H9 (cell line): ENCODE data around the gene MORC2. TPM values are rescaled to one million over a fixed set of nuclear protein-coding genes. Genes with fewer than 3 reads are reported as not detected.
A peak's percentile ranks its signal among the peaks of the same experiment; 100 is the strongest.

Experiments used
- DNase-seq: peaks from one replicate; pipeline ENCODE4 v3.0.0-alpha.2; 2017
- H2AFZ ChIP-seq: one replicate; pipeline ENCODE4 v1.6.1; 2013; ENCODE audit warnings: mild to moderate bottlenecking, low read length, control low read depth, moderate library complexity
- H2AK5ac ChIP-seq: 2 replicates; pipeline ENCODE4 v1.6.1; 2013; ENCODE audit warnings: low read length, control low read depth, mixed read lengths; ENCODE audit not compliant: insufficient read length
- H2BK120ac ChIP-seq: one replicate; pipeline ENCODE4 v1.6.1; 2013; ENCODE audit warnings: low read depth, mild to moderate bottlenecking, low read length, control low read depth, inconsistent platforms; ENCODE audit not compliant: poor library complexity, severe bottlenecking
- H2BK12ac ChIP-seq: 2 replicates; pipeline ENCODE4 v1.6.1; 2013; ENCODE audit warnings: low read length, control low read depth, mixed read lengths, low read depth; ENCODE audit not compliant: insufficient read length
- H2BK15ac ChIP-seq: 2 replicates; pipeline ENCODE4 v1.6.1; 2013; ENCODE audit warnings: low read depth, low read length, control low read depth
- H2BK20ac ChIP-seq: one replicate; pipeline ENCODE4 v1.6.1; 2013; ENCODE audit warnings: low read depth, mild to moderate bottlenecking, low read length, control low read depth, inconsistent platforms; ENCODE audit not compliant: poor library complexity, severe bottlenecking
- H2BK5ac ChIP-seq: 2 replicates; pipeline ENCODE4 v1.6.1; 2013; ENCODE audit warnings: low read length, control low read depth, mixed read lengths; ENCODE audit not compliant: insufficient read length
- H3K14ac ChIP-seq: 2 replicates; pipeline ENCODE4 v1.6.1; 2013; ENCODE audit warnings: low read length, control low read depth; ENCODE audit not compliant: insufficient read depth
- H3K18ac ChIP-seq: 2 replicates; pipeline ENCODE4 v1.6.1; 2013; ENCODE audit warnings: low read depth, mild to moderate bottlenecking, mixed read lengths, low read length, control low read depth; ENCODE audit not compliant: insufficient read length
- H3K23ac ChIP-seq: 2 replicates; pipeline ENCODE4 v1.6.1; 2013; ENCODE audit warnings: low read length, control low read depth, mixed read lengths, low read depth; ENCODE audit not compliant: insufficient read length
- H3K23me2 ChIP-seq: 2 replicates; pipeline ENCODE4 v1.6.1; 2013; ENCODE audit warnings: low read depth, mild to moderate bottlenecking, mixed read lengths, low read length, control low read depth; ENCODE audit not compliant: insufficient read length, poor library complexity, severe bottlenecking
- H3K27ac ChIP-seq: 2 replicates; pipeline ENCODE4 v1.5.1; 2013; ENCODE audit warnings: low read length, control low read depth, mixed read lengths, low read depth; ENCODE audit not compliant: insufficient read length
- H3K27me3 ChIP-seq: 2 replicates; pipeline ENCODE4 v1.6.1; 2013; ENCODE audit warnings: low read length, control low read depth, inconsistent platforms; ENCODE audit not compliant: insufficient read depth
- H3K4ac ChIP-seq: 2 replicates; pipeline ENCODE4 v1.6.1; 2013; ENCODE audit warnings: low read depth, mild to moderate bottlenecking, control low read depth, inconsistent platforms, low read length, moderate library complexity
- H3K4me1 ChIP-seq: 2 replicates; pipeline ENCODE4 v1.6.1; 2013; ENCODE audit warnings: low read length, control low read depth, inconsistent platforms; ENCODE audit not compliant: insufficient read depth
- H3K4me2 ChIP-seq: 2 replicates; pipeline ENCODE4 v1.6.1; 2013; ENCODE audit warnings: low read length, control low read depth, mixed read lengths; ENCODE audit not compliant: insufficient read length, insufficient read depth
- H3K56ac ChIP-seq: 2 replicates; pipeline ENCODE4 v1.6.1; 2013; ENCODE audit warnings: low read depth, mild to moderate bottlenecking, mixed read lengths, low read length, control low read depth; ENCODE audit not compliant: insufficient read length
- H3K79me1 ChIP-seq: 2 replicates; pipeline ENCODE4 v1.6.1; 2013; ENCODE audit warnings: low read depth, mild to moderate bottlenecking, moderate library complexity, low read length, control low read depth, inconsistent platforms; ENCODE audit not compliant: insufficient read depth, poor library complexity, severe bottlenecking
- H3K79me2 ChIP-seq: 2 replicates; pipeline ENCODE4 v1.6.1; 2013; ENCODE audit warnings: low read length, control low read depth, inconsistent platforms; ENCODE audit not compliant: insufficient read depth
- H3K9ac ChIP-seq: 2 replicates; pipeline ENCODE4 v1.6.1; 2013; ENCODE audit warnings: low read length, control low read depth, mixed read lengths; ENCODE audit not compliant: insufficient read length; ENCODE audit errors: extremely low read depth
- H3K9me3 ChIP-seq: one replicate; pipeline ENCODE4 v1.6.1; 2013; ENCODE audit warnings: low read depth, low read length, inconsistent platforms; ENCODE audit not compliant: control insufficient read depth
- H3T11ph ChIP-seq: one replicate; pipeline ENCODE4 v1.6.1; 2013; ENCODE audit warnings: mild to moderate bottlenecking, low read length, control low read depth, inconsistent platforms
- H4K20me1 ChIP-seq: one replicate; pipeline ENCODE4 v1.6.1; 2013; ENCODE audit not compliant: control insufficient read depth, insufficient read length, insufficient read depth
- H4K5ac ChIP-seq: 2 replicates; pipeline ENCODE4 v1.6.1; 2013; ENCODE audit warnings: low read depth, mild to moderate bottlenecking, mixed read lengths, low read length, control low read depth; ENCODE audit not compliant: insufficient read length
- H4K8ac ChIP-seq: replicated peaks from 2 replicates; pipeline ENCODE4 v1.6.1; 2013; ENCODE audit warnings: low read length, control low read depth, mixed read lengths, low read depth; ENCODE audit not compliant: insufficient read length
- H4K91ac ChIP-seq: 2 replicates; pipeline ENCODE4 v1.6.1; 2013; ENCODE audit warnings: low read depth, mild to moderate bottlenecking, moderate library complexity, mixed read lengths, low read length, control low read depth; ENCODE audit not compliant: insufficient read length
- H3K27ac Mint-ChIP-seq, 3 experiments: 2 replicates in 2 of 3; 3 replicates in 1 of 3; pipeline ENCODE4 v1.8.0; 2020 to 2021; ENCODE audit warnings: mixed read lengths in 3 of 3, mild to moderate bottlenecking in 1 of 3, moderate library complexity in 1 of 3
- H3K27me3 Mint-ChIP-seq: 2 replicates; pipeline ENCODE4 v1.8.0; 2021; ENCODE audit warnings: low read depth, mild to moderate bottlenecking, moderate library complexity, mixed read lengths
- H3K36me3 Mint-ChIP-seq, 3 experiments: 2 replicates in 2 of 3; 3 replicates in 1 of 3; pipeline ENCODE4 v1.8.0; 2020 to 2021; ENCODE audit warnings: low read depth in 3 of 3, mixed read lengths in 3 of 3; ENCODE audit not compliant: insufficient read depth in 1 of 3
- H3K4me1 Mint-ChIP-seq, 2 experiments: 2 replicates each; pipeline ENCODE4 v1.8.0; 2020; ENCODE audit warnings: mixed read lengths in 2 of 2
- H3K4me3 Mint-ChIP-seq, 2 experiments: 2 replicates in 1 of 2; 3 replicates in 1 of 2; pipeline ENCODE4 v1.8.0; 2020 to 2021; ENCODE audit warnings: mild to moderate bottlenecking in 2 of 2, mixed read lengths in 2 of 2, moderate library complexity in 1 of 2
- H3K9me3 Mint-ChIP-seq, 2 experiments: 2 replicates in 1 of 2; 3 replicates in 1 of 2; pipeline ENCODE4 v1.8.0; 2020; ENCODE audit warnings: mild to moderate bottlenecking in 2 of 2, mixed read lengths in 2 of 2, moderate library complexity in 1 of 2
- WGBS: extraction: QIAGEN DNeasy Blood & Tissue Kit; methylation state at CpG from one replicate; pipeline ENCODE4 v1.1.7; 2013; ENCODE audit warnings: missing lambda C conversion rate, low lambda C conversion rate, mixed read lengths; ENCODE audit not compliant: insufficient read length; ENCODE audit errors: extremely low coverage; 5-methylcytosine and 5-hydroxymethylcytosine counted together
- total RNA-seq: library from RNA; stranded (reverse); gene quantifications from 2 replicates; pipeline ENCODE4 v1.2.1, GENCODE V29; 2021
- TF ChIP-seq, protein P1 (sequence below): fragments of 200-600 bp; sonication (generic); conservative IDR thresholded peaks from 3 replicates; pipeline ENCODE4 v1.8.0; 2021; ENCODE audit warnings: antibody characterized with exemption, mild to moderate bottlenecking

MORC2 gene
- total RNA-seq, 1 experiment from 2014 or later, result 37.4 TPM

- WGBS, result no CpG with 5 or more reads among the region's 8 CpGs
- no peak overlapping the region for H3K9ac ChIP-seq
- H3K9me3 ChIP-seq, result no peaks in the 10 kb centered on the region
- no peak overlapping the region for H2BK5ac ChIP-seq
- no peak overlapping the region for H3K27ac ChIP-seq
- no peak overlapping the region for H2BK15ac ChIP-seq
- H2AFZ ChIP-seq, result no peak overlapping the region
- no peak overlapping the region; the same call in 1 of the 2 replicates for H3K14ac ChIP-seq
- H2BK20ac ChIP-seq, result no peak overlapping the region
- no peak overlapping the region for H3K4me2 ChIP-seq
- no peak overlapping the region for H4K8ac ChIP-seq
- no peak overlapping the region for H3K4me3 Mint-ChIP-seq
- no peak overlapping the region for H3K4ac ChIP-seq
- DNase-seq, result no peak
- no peak overlapping the region for H2BK12ac ChIP-seq
- peak overlapping the region in 1 of 3 experiments; percentile 86; a peak in 3 of 7 replicates for H3K27ac Mint-ChIP-seq
- H3K56ac ChIP-seq, result no peak overlapping the region
- TF ChIP-seq, protein P1, sequence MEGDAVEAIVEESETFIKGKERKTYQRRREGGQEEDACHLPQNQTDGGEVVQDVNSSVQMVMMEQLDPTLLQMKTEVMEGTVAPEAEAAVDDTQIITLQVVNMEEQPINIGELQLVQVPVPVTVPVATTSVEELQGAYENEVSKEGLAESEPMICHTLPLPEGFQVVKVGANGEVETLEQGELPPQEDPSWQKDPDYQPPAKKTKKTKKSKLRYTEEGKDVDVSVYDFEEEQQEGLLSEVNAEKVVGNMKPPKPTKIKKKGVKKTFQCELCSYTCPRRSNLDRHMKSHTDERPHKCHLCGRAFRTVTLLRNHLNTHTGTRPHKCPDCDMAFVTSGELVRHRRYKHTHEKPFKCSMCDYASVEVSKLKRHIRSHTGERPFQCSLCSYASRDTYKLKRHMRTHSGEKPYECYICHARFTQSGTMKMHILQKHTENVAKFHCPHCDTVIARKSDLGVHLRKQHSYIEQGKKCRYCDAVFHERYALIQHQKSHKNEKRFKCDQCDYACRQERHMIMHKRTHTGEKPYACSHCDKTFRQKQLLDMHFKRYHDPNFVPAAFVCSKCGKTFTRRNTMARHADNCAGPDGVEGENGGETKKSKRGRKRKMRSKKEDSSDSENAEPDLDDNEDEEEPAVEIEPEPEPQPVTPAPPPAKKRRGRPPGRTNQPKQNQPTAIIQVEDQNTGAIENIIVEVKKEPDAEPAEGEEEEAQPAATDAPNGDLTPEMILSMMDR, result no peak
- H2AK5ac ChIP-seq, result no peak overlapping the region
- no peak overlapping the region for H3K23ac ChIP-seq
- H4K20me1 ChIP-seq, result no peaks in the 10 kb centered on the region
- H3T11ph ChIP-seq, result no peak overlapping the region
- no peaks in the 10 kb centered on the region for H3K79me2 ChIP-seq
- no peak overlapping the region for H2BK120ac ChIP-seq
- H4K5ac ChIP-seq, result no peak overlapping the region
- no peaks in the 10 kb centered on the region; the same call in 1 of the 2 replicates for H3K4me1 ChIP-seq
- H3K79me1 ChIP-seq, result no peaks in the 10 kb centered on the region
- H3K27me3 Mint-ChIP-seq, result no peaks in the 10 kb centered on the region
- H3K9me3 Mint-ChIP-seq, result no peaks in the 10 kb centered on the region; a peak in 1 of 5 replicates
- peaks cover 16 to 17% of the 10 kb centered on the region in 2 experiments for H3K4me1 Mint-ChIP-seq
- H3K23me2 ChIP-seq, result no peaks in the 10 kb centered on the region
- no peak overlapping the region for H3K18ac ChIP-seq
- H4K91ac ChIP-seq, result no peak overlapping the region
- H3K36me3 Mint-ChIP-seq, result peaks cover 5 to 24% (median 7%) of the 10 kb centered on the region in 3 experiments; a peak in 5 of 7 replicates
- no peaks in the 10 kb centered on the region for H3K27me3 ChIP-seq
Measured at GRCh38 chr22:30892286-30892685, 76.3 kb downstream of the MORC2 start.
